Subcutaneous adipose tissue (tissue), 4 donors: ENCODE measurements around the gene SLC9A7. TPM values are rescaled to one million over a fixed set of nuclear protein-coding genes. Genes with fewer than 3 reads are reported as not detected.

ENCODE experiments used
- small RNA-seq: library from RNA; depleted of rRNA; stranded (forward); fragments of <200 nt; gene quantifications from one replicate; pipeline ENCODE3, GENCODE V24; 2016
- total RNA-seq, 4 donors: library from RNA; depleted of rRNA; stranded (reverse); fragments of >200 nt; gene quantifications; one replicate each; pipeline ENCODE4 v1.1.0, GENCODE V29; 2016
- TF ChIP-seq, protein P1 (sequence below): fragments of 450-650 bp; IDR thresholded peaks from one replicate; pipeline ENCODE4 v1.5.1; 2016; ENCODE audit warnings: low read depth, mild to moderate bottlenecking, control low read depth, antibody characterized with exemption, moderate library complexity

SLC9A7 gene
- total RNA-seq, 4 donors from 2014 or later, result 1.5 to 15.5 (median 4.5) TPM

GRCh38 chrX:46559062-46559461 lies 199.9 kb downstream of the SLC9A7 start:
- TF ChIP-seq, protein P1, sequence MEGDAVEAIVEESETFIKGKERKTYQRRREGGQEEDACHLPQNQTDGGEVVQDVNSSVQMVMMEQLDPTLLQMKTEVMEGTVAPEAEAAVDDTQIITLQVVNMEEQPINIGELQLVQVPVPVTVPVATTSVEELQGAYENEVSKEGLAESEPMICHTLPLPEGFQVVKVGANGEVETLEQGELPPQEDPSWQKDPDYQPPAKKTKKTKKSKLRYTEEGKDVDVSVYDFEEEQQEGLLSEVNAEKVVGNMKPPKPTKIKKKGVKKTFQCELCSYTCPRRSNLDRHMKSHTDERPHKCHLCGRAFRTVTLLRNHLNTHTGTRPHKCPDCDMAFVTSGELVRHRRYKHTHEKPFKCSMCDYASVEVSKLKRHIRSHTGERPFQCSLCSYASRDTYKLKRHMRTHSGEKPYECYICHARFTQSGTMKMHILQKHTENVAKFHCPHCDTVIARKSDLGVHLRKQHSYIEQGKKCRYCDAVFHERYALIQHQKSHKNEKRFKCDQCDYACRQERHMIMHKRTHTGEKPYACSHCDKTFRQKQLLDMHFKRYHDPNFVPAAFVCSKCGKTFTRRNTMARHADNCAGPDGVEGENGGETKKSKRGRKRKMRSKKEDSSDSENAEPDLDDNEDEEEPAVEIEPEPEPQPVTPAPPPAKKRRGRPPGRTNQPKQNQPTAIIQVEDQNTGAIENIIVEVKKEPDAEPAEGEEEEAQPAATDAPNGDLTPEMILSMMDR, result no peak

DNA sequence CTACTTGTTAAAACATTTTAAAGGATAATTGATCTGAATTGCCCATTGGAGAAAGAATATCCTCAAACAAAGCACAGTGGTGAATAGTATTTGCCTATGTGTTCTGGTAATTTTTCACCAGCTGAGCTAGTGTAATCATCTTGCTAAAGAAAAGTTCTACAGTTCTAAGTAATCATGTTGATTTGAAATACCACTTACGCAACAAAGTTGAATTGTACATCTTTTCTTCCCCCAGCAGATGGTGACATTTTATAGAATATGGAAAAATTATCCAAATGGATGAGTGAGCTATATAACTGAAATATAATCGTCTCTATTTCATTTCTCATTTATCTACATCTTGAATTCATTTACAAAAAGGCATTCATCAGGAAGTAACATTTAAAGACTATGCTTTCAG lies 204.0 kb downstream of the SLC9A7 start:
- TF ChIP-seq, protein P1, result no peak

DNA sequence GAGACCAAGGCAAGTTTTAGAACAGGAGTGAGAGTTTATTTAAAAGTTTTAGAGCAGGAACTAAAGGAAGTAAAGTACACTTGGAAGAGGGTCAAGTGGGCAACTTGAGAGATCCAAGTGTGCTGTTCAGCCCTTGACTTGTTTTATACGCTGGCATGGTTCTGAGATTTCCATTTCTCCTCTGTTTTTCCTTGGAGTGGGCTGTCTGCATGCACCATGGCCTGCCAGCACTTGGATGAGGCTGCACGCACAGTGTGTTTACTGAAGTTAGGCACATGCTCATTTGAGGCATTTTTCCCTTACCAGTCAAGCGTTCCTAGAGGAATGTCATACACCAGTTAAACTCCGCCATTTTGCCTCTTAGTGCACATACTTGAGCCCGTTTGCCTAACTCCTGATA lies 205.0 kb downstream of the SLC9A7 start:
- TF ChIP-seq, protein P1, result no peak

DNA sequence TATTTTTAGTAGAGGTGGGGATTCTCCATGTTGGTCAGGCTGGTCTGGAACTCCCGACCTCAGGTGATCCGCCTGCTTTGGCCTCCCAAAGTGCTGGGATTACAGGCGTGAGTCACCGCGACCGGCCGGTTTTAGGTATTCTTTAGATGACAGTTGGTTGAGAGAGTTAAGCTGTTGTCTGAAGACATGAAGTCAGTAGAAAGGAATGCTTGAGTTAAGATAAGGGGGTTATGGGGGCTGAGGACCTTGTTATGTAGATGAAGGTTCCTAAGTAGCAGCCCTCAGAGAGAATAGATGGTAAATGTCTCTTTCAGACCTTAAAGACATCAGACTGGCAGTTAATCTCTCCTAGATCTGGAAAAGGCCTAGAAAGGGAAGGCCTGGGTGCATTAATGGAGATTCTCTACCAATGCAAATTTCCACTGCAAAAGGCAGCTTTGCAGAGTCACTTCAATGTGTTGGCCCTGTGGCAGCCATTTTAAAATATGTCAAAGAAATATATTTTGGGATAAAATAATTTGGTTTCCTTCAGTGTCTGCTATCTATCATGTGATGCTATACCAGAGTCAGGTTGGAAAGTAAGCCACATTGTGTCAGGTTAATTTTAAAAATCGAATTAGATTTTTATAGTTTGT lies 207.3 kb downstream of the SLC9A7 start:
- TF ChIP-seq, protein P1, result no peak

DNA sequence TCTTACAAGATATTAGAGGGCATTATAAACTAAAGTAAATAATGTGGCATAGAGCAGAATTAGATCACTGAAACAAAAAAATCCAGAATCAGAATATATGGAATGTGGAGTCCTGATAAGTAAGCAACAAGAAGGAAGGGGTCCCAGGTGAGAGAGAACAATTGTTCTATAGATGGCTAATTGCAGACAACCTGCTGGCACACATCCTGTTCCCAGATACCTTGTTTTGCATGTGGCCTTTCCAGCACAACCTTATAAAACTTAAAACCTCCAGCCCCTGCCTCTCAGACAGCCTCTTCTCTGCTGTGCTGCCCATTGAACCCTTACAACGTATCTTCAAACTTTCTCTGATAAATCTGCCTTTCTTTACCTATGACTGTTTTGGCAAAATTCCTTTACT lies 209.0 kb downstream of the SLC9A7 start:
- TF ChIP-seq, protein P1, result no peak

Small RNA genes within 50 kb of the gene (small RNA-seq; reads per million reads assigned to genes)
- gene RF00017, result not detected

Other genes with a start within 250 kb of the SLC9A7 start
- gene ZNF674, start 213.7 kb downstream of the SLC9A7 start, total RNA-seq, result 1 to 10 TPM in 3 of 4 donors, under 1 TPM in 1; 0.65 to 4.3 (median 3.4) TPM
- gene CHST7, start 185.4 kb downstream of the SLC9A7 start, total RNA-seq, result 10 to 100 TPM; 15.7 to 80.8 (median 42.9) TPM
- gene RP2, start 77.9 kb upstream of the SLC9A7 start, total RNA-seq, result 10 to 100 TPM in 3 of 4 donors, 1 to 10 TPM in 1; 8.9 to 21.4 (median 15.5) TPM
- 1 to 10 TPM; 6.8 to 8.3 (median 8.1) TPM for gene JADE3, start 153.3 kb upstream of the SLC9A7 start, total RNA-seq